GM19238 (cell line): ENCODE measurements around the gene FOXK1.
A peak's percentile ranks its signal among the peaks of the same experiment; 100 is the strongest.

Experiments used
- DNase-seq: peaks from one replicate; pipeline ENCODE4 v3.0.0; 2011; ENCODE audit warnings: low spot score; ENCODE audit not compliant: insufficient read length

FOXK1 gene

GRCh38 chr7:4720225-4720624, 38.1 kb downstream of the FOXK1 start:
- DNase-seq = no peak

GRCh38 chr7:4722308-4722707, 40.2 kb downstream of the FOXK1 start:
- DNase-seq = no peak

DNA sequence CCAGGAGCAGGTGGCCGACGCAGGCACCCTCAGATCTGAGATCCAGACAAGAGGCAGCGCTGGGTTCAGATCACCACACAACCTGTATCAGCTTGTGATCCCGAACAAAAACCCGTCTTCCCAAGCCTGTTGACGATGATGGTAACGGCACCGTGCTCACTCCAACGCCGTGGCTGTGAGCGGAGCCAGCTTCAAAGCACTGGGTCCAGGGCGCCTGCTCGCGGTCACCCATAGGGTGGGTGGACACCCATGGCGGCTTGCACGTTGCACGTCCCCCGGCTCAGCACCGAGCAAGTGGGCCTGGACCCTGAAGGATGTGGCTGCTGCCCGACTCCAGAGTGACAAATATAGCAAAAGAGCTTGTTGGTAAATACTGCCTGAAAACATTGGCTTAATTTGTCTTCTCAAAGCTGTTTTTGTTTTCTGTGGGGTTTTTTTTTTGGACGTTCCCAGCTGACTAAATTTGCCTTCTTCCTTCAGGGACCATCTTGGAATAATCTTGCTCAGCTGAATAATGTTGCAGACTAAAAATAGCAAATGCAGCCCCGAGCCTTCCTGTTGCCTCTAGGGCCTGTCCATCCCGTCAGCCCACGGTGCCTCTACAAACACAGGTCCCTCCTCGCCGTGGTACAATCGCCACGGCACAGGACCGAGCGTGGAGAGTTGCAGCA, 41.0 kb downstream of the FOXK1 start:
- no peak for DNase-seq

DNA sequence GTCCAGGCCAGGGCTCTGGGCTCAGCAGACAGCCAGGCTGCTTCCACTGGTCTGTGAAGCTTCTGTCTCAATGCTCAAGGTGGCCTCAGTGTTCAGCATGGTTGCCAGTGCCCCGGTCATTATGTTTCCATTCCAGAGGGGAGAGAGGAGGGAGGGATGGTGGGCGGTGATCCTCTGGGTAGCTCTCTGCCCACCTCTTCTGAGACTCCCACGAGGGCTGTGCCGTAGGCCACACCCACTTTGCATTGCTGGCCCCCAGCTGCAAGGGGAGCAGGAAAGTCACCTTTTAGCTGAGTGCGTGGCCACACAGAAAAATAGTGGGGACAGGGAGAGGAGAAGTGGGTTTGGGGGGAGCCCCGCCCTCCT, 42.5 kb downstream of the FOXK1 start:
- DNase-seq = no peak

DNA sequence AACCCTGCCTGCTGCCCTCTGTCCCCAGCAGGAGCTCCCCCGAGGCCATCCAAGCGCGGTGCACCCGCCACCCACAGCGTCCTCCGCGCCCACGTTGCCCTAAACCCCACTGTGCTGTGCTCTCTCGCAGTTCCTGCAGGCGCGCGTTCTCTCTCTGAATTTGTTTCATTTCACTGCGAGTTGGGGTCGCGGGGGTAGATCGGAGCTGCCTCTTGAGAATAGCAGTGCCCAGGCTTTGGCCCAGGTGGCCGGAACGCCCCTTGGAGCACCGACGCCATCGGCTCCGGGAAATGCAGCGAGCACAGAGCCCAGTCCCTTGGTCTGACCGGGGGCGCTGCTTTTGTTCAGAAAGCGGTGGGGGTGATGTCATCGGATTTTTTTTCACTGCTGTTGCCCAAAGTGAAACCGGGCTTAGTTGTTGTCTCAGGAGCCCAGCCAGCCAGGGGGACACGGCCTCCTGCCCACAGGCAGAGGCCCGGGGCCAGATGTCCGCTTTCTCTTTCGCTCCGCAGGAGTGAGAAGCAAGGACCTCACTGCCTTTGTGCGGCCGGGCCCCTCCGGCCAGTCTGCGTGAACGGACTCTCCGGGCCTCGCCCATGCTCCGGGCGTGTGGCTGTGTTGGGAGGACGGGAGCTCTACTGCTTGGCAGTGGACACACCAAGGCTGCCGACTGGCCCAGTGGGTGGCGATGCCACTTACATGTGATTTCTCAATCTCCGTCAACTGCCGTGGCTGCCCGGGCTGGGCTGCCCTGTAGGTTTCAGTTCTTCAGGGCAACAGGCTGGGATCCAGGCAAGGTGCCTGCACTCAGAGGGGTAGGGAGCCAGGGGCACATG, 43.1 kb downstream of the FOXK1 start:
- DNase-seq = peak; percentile 68

- no peak for DNase-seq
Measured at GRCh38 chr7:4725850-4726450, 43.9 kb downstream of the FOXK1 start.

GRCh38 chr7:4726566-4726965, 44.5 kb downstream of the FOXK1 start:
- DNase-seq = no peak

DNA sequence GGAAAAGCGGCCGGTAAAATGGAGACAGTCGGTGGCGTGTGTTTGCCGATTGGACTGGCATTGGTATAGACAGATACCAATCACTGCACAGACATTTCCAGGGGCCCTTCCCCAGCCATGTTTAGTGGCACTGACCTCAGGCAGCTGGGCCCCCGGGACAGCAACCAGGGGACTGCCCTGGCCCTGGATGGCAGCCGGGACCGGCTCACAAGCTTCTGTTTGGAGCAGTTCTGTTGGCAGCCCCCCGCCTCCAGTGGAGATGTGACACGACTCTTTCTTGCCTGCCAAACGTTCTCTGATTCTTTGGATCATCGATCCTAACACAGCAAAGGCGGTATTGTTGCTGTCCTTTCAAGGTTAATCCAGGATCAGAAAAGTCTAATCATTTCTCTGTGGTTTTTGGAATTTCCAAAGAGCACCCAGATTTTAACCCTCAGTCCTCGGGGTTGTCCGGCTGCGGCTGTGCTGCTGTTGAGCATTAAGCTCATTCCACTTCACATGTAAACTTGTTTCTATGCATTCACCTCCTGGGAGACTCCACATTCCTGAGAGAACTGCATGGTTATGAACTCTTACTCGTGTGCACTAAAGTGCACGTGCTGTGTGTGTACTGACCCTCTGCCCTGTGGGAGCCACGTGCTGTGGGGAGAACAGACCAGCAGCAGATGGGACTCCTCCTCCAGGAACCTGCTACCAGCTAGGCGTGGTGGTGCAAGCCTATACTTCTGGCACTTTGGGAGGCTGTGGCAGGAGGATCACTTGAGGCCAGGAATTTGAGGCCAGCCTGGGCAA, 46.0 kb downstream of the FOXK1 start:
- DNase-seq = no peak

DNA sequence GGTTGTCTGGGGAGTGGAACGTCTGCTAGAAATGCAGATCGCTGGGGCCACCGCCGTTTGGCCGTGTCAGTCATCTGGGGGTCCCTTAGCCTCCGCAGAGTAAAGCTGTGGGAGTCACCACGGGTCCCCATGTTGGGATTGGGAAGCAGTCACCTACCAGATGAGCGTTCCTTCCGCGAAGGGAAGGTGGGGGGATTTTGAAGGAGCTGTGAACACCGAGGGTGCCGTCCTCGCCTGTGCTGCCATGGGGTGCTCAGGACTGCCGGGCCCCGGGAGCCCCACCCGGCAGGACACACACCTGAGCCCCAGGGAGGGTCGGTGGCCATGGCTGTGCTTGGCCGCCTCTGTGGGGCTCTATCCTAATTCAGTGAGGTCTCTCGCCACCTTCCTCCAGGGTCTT, 47.2 kb downstream of the FOXK1 start:
- DNase-seq = no peak

GRCh38 chr7:4730276-4730675, 48.2 kb downstream of the FOXK1 start:
- no peak for DNase-seq

DNA sequence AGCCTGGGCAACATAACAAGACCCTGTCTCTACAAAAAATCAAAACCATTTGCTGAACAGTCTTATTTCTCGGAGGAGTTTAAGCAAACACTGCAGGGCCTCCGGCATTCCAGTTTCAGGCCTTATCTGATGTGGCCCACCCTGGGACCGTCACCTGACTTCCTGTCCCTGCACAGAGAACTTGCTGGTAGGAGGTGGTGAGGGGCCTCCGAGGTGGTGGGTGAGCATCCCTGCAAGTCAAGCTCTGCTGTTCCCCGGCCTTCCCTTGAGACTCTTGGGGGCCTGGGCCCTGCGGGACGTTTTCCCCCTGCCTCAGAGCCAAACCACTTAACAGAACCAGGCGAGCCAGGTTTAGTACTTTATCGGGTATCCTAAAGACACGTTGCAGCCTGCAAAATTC, 48.9 kb downstream of the FOXK1 start:
- DNase-seq = no peak

DNA sequence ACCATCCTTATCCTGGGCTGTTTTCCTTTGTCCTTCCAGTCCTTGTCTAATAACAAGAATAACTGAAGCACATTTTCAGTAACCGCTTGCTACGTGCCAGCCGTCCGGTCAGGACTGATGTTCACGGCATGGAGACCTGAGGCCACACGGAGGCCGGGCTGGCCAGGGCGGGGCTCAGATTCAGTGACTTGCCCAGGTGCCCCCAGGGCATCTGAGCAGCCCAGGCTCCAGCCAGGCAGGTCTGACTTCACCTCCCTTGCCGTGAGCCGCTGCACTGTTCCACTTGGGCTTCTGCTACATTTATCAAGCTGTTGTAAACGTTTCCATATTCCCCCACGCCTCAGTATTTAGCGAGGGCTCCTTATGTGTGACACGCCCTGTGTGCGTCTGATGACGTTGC, 49.7 kb downstream of the FOXK1 start:
- no peak for DNase-seq

DNA sequence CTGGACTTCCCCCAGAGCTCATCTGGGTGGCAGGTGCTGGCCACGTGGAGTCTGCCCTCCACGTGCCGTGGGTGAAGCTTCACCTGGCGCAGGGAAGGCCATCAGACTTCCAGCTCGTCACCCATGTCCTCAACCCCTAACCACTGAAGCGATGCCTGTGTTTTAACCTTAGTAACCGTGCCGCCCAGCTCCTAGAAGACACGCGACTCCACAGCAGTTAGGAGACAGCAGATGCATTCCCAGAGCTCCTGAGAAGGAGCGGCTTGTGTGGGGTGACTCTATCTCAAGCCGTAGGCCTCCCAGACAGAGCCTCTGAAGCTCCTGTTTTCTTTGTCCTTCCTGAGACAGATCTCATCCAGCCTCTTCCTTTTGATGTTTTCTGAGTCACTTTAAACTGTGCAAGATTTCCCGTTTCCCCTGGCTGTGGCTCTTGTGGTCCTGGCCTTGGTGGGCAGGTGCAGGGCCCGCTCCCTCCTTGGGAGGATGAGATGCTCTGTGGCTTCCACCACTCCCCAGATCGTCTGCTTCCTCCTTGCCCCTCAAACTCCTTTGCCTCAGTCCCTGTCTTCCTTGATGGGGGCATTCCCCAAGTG, 51.9 kb downstream of the FOXK1 start:
- DNase-seq = no peak

DNA sequence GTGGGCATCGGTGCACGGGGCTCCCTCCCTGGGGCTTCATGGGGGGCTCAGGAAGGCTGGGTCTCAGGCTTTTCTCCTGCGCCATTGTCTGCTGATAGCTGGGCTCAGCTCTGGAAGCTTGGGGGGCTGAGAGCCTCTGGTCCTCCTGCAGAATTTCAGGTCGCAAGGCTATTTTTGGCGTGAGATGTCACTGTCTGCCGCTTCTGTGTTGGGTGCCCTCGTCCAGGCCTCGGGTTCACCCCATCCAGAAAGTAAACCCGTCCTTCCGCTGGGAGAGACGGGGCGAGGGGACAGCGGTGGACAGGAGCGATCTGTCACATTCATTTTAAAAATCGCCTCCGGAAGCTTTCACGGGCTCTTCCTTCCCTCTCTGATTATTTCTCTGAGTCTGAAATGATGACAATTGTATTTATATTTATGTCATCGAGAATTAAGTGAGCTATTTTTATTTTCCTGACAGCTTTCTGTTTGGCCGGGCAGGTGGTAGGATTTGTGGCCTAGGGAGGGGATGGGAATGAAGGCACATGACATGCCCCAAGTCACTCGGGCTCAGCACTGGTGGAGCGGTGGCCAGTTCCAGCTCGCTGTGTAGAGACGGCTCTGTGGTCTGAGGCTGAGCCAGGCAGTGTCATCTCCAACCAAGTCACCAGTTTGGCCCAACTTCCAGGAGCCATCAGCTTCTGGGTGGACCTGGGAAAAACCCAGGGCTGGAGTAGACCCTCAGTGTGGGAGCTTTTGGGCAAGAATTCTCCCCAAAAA, 52.7 kb downstream of the FOXK1 start:
- DNase-seq = no peak

DNA sequence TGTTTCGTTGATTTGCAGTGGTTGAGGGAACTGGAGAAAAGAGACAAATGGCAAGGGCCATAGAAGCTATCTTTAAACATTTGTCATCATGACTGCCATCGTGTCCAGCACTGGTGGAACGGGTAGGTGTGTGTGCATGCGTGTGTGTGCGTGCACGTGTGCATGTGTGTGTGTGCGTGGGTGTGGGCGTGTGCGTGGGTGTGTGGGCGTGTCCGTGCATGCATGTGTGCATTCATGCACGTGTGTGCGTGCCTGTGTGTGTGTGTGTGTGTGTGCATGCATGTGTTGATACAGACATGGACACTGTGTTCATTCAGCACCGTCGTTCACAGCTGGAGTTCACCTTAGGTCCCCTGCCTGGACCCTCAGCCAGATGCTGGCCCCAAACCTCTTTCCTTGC, 55.2 kb downstream of the FOXK1 start:
- no peak for DNase-seq

GRCh38 chr7:4738711-4739527, 56.8 kb downstream of the FOXK1 start:
- DNase-seq = no peak

GRCh38 chr7:4739528-4739992, 57.5 kb downstream of the FOXK1 start:
- no peak for DNase-seq

DNA sequence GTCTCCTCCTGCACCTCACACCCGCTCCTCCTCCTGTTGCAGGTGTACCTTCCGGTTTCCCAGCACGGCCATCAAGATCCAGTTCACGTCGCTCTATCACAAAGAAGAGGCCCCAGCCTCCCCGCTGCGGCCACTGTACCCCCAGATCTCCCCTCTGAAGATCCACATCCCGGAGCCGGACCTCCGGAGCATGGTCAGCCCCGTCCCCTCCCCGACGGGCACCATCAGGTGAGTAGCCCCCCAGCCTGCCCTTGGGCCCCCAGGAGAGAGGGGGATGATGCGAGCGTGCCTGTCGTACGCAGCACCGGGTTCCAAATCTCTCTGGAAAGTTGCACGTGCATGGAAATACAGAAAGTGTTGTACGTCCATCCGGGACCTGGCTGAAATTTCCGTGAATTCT, 58.7 kb downstream of the FOXK1 start:
- DNase-seq = no peak

DNA sequence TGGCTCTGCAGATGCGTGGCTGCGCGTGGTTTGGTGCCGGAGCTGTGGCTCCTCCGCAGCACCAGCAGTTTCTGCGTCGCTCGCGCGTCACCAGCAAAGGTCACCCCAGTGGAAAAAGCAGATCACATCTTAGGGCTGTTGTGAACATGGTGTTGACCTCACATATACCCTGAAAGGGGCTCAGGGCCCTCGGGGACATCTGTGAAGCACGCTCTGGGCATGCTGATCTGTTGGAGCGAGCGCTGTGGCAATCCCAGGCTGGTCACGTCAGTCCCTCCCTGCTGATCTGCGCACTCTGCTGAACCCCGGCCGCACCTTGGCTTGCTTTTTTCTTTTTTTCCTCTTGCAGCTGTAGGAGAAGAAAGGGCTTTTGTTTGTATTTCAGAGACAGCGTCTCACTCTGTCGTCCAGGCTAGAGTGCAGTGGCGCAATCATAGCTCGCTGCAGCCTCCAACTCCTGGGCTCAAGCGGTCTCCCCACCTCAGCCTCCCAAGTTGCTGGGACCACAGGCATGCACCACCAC, 60.0 kb downstream of the FOXK1 start:
- DNase-seq = no peak

GRCh38 chr7:4742852-4743251, 60.8 kb downstream of the FOXK1 start:
- no peak for DNase-seq
